ENCODE results near the gene PCMT1.

PCMT1 gene

DNA sequence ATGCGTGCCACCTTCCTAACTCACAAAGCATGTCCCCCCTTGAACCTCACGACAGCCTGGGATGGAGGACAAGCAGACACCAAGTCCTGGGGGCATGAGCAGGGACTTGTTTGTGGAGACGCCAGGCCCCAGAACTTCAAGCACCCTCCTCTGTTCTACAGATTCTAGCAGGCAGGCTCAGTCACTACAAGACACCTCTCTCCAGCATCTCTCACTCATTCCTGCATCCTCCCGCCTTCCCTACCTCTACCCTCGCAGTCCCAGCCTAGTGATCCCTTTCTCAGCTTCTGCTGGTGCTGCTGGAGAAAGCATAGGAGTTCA is 110.9 kb downstream of the PCMT1 start:
- Histone ChIP-seq H3K36me3 (ENCODE audit: insufficient read depth, low read length) (no peaks in the 10 kb centered on the region), H3K9me2 (ENCODE audit: low read depth, low read length) (no peaks in the 10 kb centered on the region), H3K9ac (ENCODE audit: low read length) (no peak overlapping the region), H2AFZ (ENCODE audit: low read length) (no peak overlapping the region), H3K27ac (ENCODE audit: low read depth, low read length, poor library complexity, severe bottlenecking) (no peak overlapping the region), H3K27me3 (ENCODE audit: insufficient read depth, low read length) (0 out of 2 replicates have a peak, but pooled peaks cover 5% of the 10 kb centered on the region), H4K20me1 (ENCODE audit: insufficient read depth, low read length) (no peaks in the 10 kb centered on the region), H3K79me2 (ENCODE audit: insufficient read depth, low read length) (no peaks in the 10 kb centered on the region), H3K4me1 (ENCODE audit: insufficient read depth, low read length, severe bottlenecking) (peaks cover 11% of the 10 kb centered on the region), H3F3A (ENCODE audit: insufficient read depth, low read length) (no peaks in the 10 kb centered on the region), H3K9me3 (ENCODE audit: low read length) (no peaks in the 10 kb centered on the region), H3K4me3 (ENCODE audit: low read depth, low read length, poor library complexity, severe bottlenecking) (no peak overlapping the region), H3K4me2 (ENCODE audit: low read length) (no peak overlapping the region)
- no peak for TF ChIP-seq EZH2 (IDR thresholded peaks at IDR 0.05; ENCODE audit: borderline replicate concordance, low read length)
- TF ChIP-seq, protein P1, sequence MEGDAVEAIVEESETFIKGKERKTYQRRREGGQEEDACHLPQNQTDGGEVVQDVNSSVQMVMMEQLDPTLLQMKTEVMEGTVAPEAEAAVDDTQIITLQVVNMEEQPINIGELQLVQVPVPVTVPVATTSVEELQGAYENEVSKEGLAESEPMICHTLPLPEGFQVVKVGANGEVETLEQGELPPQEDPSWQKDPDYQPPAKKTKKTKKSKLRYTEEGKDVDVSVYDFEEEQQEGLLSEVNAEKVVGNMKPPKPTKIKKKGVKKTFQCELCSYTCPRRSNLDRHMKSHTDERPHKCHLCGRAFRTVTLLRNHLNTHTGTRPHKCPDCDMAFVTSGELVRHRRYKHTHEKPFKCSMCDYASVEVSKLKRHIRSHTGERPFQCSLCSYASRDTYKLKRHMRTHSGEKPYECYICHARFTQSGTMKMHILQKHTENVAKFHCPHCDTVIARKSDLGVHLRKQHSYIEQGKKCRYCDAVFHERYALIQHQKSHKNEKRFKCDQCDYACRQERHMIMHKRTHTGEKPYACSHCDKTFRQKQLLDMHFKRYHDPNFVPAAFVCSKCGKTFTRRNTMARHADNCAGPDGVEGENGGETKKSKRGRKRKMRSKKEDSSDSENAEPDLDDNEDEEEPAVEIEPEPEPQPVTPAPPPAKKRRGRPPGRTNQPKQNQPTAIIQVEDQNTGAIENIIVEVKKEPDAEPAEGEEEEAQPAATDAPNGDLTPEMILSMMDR (IDR thresholded peaks at IDR 0.05; ENCODE audit: low read length) = no peak

Data from OCI-LY1 (cell line).